ENCODE data around the gene PCYT1A.

Gene PCYT1A

DNA sequence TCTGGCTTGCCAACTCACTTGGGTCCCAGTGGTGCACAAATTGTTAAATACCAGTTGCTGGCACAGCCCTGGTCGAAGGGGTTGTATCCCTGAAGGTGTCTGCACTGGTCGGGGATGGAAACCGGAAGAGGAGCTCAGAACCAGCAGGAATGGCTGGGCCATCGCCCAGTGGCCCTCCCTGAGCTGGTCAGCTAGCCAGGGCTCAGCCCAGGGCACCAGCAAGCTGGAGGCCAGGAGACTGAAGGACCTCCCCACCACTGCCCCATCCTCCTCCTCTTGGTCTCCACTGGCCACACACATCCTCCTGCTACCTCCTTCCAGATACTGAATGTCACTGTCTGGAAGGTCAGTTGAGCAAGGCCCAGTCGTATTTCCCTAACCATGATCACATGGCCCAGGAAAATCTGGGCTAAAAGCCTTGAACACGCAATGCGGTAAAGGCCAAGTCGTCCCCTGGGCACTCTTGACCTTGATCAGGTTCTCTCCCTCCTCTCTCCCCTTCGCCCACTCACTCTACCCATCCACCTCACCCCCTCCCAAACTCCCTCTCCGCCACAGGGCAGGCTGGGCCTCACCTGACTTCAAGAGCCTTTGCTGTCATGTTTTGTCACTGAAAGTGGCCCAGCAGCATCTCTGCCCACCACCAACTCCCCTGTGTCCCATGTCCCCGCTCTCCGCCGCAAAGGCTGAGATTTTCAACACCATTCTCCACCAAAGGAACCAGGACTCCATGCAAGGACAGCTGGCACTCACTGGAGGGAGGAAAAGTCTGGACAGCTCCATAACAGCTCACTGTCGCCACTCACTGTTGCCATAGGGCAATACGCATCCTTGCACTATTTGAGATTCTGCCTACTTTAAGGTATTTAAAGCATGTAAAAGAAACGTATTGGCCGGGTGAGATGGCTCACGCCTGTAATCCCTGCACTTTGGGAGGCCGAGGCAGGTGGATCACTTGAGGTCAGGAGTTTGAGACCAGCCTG is 88.5 kb downstream of the PCYT1A start:
- TF ChIP-seq, protein P1, sequence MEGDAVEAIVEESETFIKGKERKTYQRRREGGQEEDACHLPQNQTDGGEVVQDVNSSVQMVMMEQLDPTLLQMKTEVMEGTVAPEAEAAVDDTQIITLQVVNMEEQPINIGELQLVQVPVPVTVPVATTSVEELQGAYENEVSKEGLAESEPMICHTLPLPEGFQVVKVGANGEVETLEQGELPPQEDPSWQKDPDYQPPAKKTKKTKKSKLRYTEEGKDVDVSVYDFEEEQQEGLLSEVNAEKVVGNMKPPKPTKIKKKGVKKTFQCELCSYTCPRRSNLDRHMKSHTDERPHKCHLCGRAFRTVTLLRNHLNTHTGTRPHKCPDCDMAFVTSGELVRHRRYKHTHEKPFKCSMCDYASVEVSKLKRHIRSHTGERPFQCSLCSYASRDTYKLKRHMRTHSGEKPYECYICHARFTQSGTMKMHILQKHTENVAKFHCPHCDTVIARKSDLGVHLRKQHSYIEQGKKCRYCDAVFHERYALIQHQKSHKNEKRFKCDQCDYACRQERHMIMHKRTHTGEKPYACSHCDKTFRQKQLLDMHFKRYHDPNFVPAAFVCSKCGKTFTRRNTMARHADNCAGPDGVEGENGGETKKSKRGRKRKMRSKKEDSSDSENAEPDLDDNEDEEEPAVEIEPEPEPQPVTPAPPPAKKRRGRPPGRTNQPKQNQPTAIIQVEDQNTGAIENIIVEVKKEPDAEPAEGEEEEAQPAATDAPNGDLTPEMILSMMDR (IDR thresholded peaks at IDR 0.05; ENCODE audit: borderline replicate concordance, control extremely low read depth, extremely low read depth, insufficient read depth, missing control alignments): no peak
- in situ Hi-C loops (cut with MboI; ENCODE audit: low sequenced_read_pairs, unreplicated experiment): no loop called here
- no peak for DNase-seq (ENCODE audit: low spot score)

DNA sequence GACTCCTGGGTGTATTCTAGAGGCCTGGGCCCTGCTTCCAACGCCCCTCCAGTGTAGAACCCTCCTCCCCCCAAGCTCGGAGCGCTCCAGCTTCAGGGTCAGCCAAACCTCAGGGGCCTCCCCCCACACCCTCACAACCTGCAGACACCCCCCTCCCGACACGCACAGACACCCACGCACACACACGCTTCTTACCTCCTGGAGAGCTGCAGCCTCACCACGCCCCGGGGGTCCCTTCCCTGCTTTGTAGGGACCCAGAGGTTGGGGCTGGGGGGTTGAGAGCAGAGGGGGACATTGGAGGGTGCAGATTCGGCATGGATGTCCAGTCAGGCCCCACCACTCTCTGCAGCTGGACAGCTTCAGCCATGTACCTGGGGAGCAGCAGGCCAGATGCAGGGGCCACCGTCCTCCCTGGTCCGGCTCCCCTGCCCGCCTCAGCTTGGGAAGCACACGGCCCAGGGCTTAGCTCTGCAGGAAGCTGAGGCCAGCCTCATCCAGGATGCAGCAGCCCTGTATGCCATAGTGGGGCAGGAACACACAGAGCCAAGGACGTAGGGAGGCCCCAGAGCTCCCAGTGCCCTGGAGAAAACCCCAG is 89.3 kb downstream of the PCYT1A start:
- in situ Hi-C loops (cut with MboI; ENCODE audit: low sequenced_read_pairs, unreplicated experiment): no loop called here
- TF ChIP-seq, protein P1 (IDR thresholded peaks at IDR 0.05; ENCODE audit: borderline replicate concordance, control extremely low read depth, extremely low read depth, insufficient read depth, missing control alignments): no peak

DNA sequence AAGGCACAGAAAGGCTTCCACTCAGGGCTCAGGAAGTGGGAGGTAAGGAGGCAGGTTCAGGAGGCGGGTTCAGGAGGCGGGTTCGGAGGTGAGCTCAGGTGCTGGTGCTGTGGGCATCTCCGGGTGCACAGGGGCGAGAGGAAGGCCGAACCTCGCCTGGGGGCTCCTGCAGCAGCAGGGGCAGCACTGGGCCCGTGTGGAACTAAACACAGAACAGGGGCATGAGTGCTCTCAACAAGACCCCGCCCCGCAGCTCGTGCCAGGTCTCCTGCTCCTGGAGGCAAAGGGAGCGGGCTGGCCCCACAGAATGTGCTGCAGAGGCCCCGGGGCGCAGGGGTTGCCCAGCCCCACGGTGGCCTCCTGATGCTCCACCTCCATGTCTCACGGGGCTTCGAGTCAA is 90.0 kb downstream of the PCYT1A start:
- TF ChIP-seq, protein P1 (IDR thresholded peaks at IDR 0.05; ENCODE audit: borderline replicate concordance, control extremely low read depth, extremely low read depth, insufficient read depth, missing control alignments): no peak
- no peak for DNase-seq (ENCODE audit: low spot score)
- in situ Hi-C loops (cut with MboI; ENCODE audit: low sequenced_read_pairs, unreplicated experiment): no loop called here

More for the DNA sequence above, 89.3 kb downstream of the PCYT1A start:
- no peak for DNase-seq (ENCODE audit: low spot score)

DNA sequence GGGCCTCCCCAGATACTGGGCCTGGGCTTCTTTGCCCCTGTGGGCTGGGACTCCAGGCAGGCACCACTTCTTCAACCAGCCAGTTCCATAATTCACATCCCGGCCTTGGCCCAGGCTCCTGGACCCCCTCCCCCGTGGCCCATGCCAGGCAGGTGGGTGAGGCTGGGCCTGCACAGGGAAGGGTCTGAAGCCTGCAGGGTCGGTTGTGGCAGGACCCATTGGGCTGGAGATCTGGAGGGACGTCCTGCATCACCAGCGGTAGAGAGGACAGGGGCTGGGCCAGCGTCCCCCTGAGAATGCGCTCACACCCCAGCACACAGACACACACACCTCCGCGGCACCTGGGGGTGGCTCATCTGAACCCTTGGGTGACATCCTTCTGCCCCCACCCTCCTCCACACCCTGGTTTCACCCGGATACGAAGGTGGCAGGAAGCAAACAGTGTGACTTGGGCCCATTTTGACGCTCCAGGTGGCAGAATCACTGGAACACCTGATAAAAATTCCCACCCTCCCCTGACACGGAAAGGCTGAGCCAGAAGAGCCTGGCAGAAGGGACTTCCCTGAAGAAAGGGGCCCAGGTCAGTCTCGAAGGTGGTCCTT is 91.8 kb downstream of the PCYT1A start:
- TF ChIP-seq, protein P1 (IDR thresholded peaks at IDR 0.05; ENCODE audit: borderline replicate concordance, control extremely low read depth, extremely low read depth, insufficient read depth, missing control alignments): no peak
- DNase-seq (ENCODE audit: low spot score): no peak
- in situ Hi-C loops (cut with MboI; ENCODE audit: low sequenced_read_pairs, unreplicated experiment): no loop called here

DNA sequence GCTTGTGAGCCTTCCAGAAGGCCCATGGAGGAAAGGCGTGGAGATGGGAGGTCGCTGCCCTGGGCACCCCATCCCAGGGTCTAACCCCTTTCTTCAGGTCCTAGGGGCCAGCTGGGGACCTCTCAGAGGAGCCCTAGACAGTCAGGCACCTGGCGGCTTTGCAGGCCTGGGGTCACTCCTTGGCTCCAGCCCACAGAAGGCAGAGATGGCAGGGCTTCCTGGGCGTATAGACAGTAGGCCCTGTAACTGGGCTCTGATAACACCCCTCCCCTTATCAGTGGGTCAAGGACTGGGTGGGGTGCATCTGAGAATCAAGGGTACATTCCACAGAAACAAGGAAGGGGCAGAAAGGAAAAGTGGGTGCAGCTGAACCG is 93.0 kb downstream of the PCYT1A start:
- in situ Hi-C loops (cut with MboI; ENCODE audit: low sequenced_read_pairs, unreplicated experiment): no loop called here
- DNase-seq (ENCODE audit: low spot score): no peak
- TF ChIP-seq, protein P1 (IDR thresholded peaks at IDR 0.05; ENCODE audit: borderline replicate concordance, control extremely low read depth, extremely low read depth, insufficient read depth, missing control alignments): no peak

DNA sequence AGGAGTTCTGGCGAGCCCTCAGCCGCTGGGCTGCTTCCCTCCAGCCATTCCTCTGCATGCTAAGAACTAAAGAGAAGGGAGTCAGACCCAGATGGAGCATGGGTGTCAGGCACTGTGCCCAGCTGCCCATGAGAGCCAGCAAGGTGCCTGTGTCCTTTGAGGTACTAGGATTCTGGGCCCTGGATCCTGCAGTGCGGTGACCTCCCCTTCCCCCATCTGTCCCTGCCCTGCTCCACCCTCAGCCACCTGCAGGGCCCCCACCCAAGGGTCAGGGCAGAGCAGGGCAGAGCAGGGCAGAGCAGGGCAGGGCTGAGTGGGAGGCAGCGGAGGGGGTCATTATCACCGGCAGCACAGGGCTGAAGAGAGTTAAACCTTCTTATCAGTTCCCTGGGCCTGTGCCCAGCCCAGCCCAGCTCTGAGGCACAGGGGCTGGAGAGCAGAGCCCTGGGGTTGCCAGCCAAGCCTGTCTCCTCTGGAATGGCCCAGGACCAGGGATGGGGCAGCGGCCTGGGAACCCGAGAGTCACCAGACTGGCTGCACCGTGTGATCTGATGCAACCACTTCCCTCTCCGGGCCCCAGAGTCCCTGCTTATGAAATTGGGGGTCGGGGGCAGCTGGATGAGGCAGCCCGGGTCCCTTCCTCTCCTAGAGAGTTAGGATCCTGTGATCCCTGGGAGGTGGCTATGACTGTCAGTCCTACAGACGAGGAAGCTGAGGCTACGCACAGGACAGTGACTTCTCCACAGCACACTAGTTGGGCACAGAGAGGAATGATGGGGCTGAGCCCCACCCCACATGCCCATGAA is 93.6 kb downstream of the PCYT1A start:
- TF ChIP-seq, protein P1 (IDR thresholded peaks at IDR 0.05; ENCODE audit: borderline replicate concordance, control extremely low read depth, extremely low read depth, insufficient read depth, missing control alignments): no peak
- in situ Hi-C loops (cut with MboI; ENCODE audit: low sequenced_read_pairs, unreplicated experiment): no loop called here
- no peak for DNase-seq (ENCODE audit: low spot score)
